ENCODE data around the gene ANK3. TPM values are rescaled to one million over a fixed set of nuclear protein-coding genes. Genes with fewer than 3 reads are reported as not detected.

The ANK3 gene
- total and polyA plus RNA-seq, 2 experiments from 2014 or later: 46.5 to 85.2 TPM

DNA sequence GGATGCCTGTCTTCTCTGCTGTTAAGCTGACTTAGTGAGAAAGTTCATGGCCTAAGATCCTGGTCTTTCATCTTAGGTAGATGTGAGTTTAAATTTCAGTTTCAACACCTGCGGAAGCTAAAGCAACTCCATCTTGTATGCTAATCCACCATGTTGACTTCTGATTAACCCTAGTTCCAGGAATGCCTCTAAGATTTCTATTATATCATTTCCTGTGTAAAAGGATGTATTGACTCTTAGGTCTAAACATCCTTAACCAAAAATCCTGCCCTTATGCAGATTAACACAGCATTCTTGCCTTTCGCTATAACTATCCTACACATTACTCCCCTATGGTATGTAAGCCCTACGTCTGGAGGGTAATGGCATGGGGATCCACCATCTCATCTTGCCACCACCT is 388.9 kb downstream of the ANK3 start:
- H3K4me1 ChIP-seq (ENCODE audit: insufficient read depth): peaks cover 22% of the 10 kb centered on the region
- H3K27ac ChIP-seq (ENCODE audit: low read depth): no peak overlapping the region
- H3K27me3 ChIP-seq (ENCODE audit: insufficient read depth): no peaks in the 10 kb centered on the region
- DNase-seq (ENCODE audit: low spot score) (no peak), ATAC-seq (no peak)
- H3F3A ChIP-seq (replicated peaks; ENCODE audit: low read depth): no peaks in the 10 kb centered on the region
- no peak overlapping the region for H3K27ac Mint-ChIP-seq
- no peak overlapping the region for H3K4me3 Mint-ChIP-seq
- no peaks in the 10 kb centered on the region for H3K79me2 ChIP-seq (replicated peaks; ENCODE audit: insufficient read depth)
- H2AFZ ChIP-seq: no peak overlapping the region
- H3K4me3 ChIP-seq: no peak overlapping the region
- no peaks in the 10 kb centered on the region for H3K27me3 Mint-ChIP-seq (ENCODE audit: insufficient read depth, low read depth, poor library complexity)
- H3K9me2 ChIP-seq (ENCODE audit: insufficient read depth): peaks cover 17% of the 10 kb centered on the region; the same call in 1 of the 2 replicates
- H3K4me1 Mint-ChIP-seq: peaks cover 7% of the 10 kb centered on the region
- TF ChIP-seq, protein P1, sequence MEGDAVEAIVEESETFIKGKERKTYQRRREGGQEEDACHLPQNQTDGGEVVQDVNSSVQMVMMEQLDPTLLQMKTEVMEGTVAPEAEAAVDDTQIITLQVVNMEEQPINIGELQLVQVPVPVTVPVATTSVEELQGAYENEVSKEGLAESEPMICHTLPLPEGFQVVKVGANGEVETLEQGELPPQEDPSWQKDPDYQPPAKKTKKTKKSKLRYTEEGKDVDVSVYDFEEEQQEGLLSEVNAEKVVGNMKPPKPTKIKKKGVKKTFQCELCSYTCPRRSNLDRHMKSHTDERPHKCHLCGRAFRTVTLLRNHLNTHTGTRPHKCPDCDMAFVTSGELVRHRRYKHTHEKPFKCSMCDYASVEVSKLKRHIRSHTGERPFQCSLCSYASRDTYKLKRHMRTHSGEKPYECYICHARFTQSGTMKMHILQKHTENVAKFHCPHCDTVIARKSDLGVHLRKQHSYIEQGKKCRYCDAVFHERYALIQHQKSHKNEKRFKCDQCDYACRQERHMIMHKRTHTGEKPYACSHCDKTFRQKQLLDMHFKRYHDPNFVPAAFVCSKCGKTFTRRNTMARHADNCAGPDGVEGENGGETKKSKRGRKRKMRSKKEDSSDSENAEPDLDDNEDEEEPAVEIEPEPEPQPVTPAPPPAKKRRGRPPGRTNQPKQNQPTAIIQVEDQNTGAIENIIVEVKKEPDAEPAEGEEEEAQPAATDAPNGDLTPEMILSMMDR (conservative IDR thresholded peaks at IDR 0.05; ENCODE audit: low read depth in 2 of 2): no peak
- no peak for TF ChIP-seq EZH2 (IDR thresholded peaks at IDR 0.05; ENCODE audit: low read depth, unreplicated experiment)
- TF ChIP-seq STAT1 (IDR thresholded peaks at IDR 0.05; ENCODE audit: unreplicated experiment): no peak
- TF ChIP-seq NANOG (IDR thresholded peaks at IDR 0.05; ENCODE audit: borderline replicate concordance): no peak
- TF ChIP-seq ZNF462 (CRISPR knock-in tag; IDR thresholded peaks at IDR 0.05): no peak
- TF ChIP-seq, protein P2, sequence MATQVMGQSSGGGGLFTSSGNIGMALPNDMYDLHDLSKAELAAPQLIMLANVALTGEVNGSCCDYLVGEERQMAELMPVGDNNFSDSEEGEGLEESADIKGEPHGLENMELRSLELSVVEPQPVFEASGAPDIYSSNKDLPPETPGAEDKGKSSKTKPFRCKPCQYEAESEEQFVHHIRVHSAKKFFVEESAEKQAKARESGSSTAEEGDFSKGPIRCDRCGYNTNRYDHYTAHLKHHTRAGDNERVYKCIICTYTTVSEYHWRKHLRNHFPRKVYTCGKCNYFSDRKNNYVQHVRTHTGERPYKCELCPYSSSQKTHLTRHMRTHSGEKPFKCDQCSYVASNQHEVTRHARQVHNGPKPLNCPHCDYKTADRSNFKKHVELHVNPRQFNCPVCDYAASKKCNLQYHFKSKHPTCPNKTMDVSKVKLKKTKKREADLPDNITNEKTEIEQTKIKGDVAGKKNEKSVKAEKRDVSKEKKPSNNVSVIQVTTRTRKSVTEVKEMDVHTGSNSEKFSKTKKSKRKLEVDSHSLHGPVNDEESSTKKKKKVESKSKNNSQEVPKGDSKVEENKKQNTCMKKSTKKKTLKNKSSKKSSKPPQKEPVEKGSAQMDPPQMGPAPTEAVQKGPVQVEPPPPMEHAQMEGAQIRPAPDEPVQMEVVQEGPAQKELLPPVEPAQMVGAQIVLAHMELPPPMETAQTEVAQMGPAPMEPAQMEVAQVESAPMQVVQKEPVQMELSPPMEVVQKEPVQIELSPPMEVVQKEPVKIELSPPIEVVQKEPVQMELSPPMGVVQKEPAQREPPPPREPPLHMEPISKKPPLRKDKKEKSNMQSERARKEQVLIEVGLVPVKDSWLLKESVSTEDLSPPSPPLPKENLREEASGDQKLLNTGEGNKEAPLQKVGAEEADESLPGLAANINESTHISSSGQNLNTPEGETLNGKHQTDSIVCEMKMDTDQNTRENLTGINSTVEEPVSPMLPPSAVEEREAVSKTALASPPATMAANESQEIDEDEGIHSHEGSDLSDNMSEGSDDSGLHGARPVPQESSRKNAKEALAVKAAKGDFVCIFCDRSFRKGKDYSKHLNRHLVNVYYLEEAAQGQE (IDR thresholded peaks at IDR 0.05; ENCODE audit: unreplicated experiment): no peak
- TF ChIP-seq ETS1 (IDR thresholded peaks at IDR 0.05): no peak
- TF ChIP-seq ZNF331 (CRISPR knock-in tag; IDR thresholded peaks at IDR 0.05; ENCODE audit: low read depth): no peak
- no peak for TF ChIP-seq CREB1 (CRISPR knock-in tag; IDR thresholded peaks at IDR 0.05; ENCODE audit: low read depth)
- no peak for TF ChIP-seq JUNB (IDR thresholded peaks at IDR 0.05; ENCODE audit: unreplicated experiment)
- no peak for TF ChIP-seq POLR2AphosphoS5 (IDR thresholded peaks at IDR 0.05; ENCODE audit: low read depth)
- TF ChIP-seq EZH2phosphoT487 (IDR thresholded peaks at IDR 0.05; ENCODE audit: unreplicated experiment): no peak
- no peaks in the 10 kb centered on the region; the same call in 1 of the 3 replicates for H3K9me3 Mint-ChIP-seq
- peaks cover 4% of the 10 kb centered on the region; the same call in 1 of the 3 replicates for H3K36me3 Mint-ChIP-seq (ENCODE audit: low read depth)
- H3K4me2 ChIP-seq: no peak overlapping the region
- H3K36me3 ChIP-seq (ENCODE audit: insufficient read depth): no peaks in the 10 kb centered on the region
- no peaks in the 10 kb centered on the region for H4K20me1 ChIP-seq (replicated peaks; ENCODE audit: insufficient read depth)

Data from GM23338 (cell line).